SIG-M5 treated with dmso at 0.1 percent for 504 hours (cell line): ENCODE measurements around the gene GIN1.

Source experiments
- DNase-seq: peaks from one replicate; lab custom pipeline; 2025; ENCODE audit not compliant: unreplicated experiment; lab: John Stamatoyannopoulos, UW

The GIN1 gene

GRCh38 chr5:103037673-103038455, 82.1 kb downstream of the GIN1 start:
- no peak for DNase-seq

- DNase-seq: no peak
Measured at GRCh38 chr5:103036601-103037000, 83.3 kb downstream of the GIN1 start.
